IPS-18a (cell line): ENCODE data around the gene LZTR1.

Experiments used
- H3K27ac ChIP-seq: one replicate; pipeline ENCODE4 v1.5.1; 2013; ENCODE audit warnings: low read length
- H3K27me3 ChIP-seq: one replicate; pipeline ENCODE4 v1.6.1; 2013; ENCODE audit warnings: mild to moderate bottlenecking, low read length; ENCODE audit not compliant: control insufficient read depth, insufficient read depth
- H3K36me3 ChIP-seq: one replicate; pipeline ENCODE4 v1.6.1; 2013; ENCODE audit warnings: low read depth, low read length; ENCODE audit not compliant: control insufficient read depth
- H3K4me1 ChIP-seq: one replicate; pipeline ENCODE4 v1.6.1; 2013; ENCODE audit warnings: low read depth, low read length; ENCODE audit not compliant: control insufficient read depth
- H3K4me3 ChIP-seq: one replicate; pipeline ENCODE4 v1.5.1; 2013; ENCODE audit warnings: low read length
- H3K9ac ChIP-seq: one replicate; pipeline ENCODE4 v1.6.1; 2013; ENCODE audit warnings: mild to moderate bottlenecking, low read length, moderate library complexity
- H3K9me3 ChIP-seq: one replicate; pipeline ENCODE4 v1.6.1; 2013; ENCODE audit warnings: low read depth, low read length; ENCODE audit not compliant: control insufficient read depth

LZTR1 gene

DNA sequence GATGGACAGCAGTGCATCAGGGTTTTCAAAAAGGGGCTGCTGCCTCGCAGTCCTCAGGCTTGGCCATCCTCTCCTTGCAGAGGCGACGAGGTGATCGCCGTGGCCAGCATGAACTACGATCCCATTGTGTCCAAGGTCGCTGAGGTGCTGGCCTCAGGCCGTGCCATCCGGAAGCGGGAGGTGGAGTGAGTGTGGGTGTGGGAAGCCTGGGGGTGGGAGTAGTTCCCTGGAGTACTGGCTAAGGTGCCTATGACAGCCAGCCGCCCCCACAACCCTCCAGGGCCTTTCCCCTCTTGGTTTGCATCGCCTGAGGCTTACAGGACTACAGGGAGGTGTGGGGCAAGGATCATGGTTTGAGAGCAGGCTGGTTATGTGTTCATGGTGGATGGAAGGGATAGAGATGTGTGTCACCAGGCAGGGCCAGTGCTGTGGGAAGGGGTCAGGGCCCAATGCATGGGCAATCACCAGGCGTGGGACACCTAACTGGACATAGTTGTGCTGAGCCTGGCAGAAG lies 2.1 kb upstream of the LZTR1 start:
- Histone ChIP-seq H3K9me3 (peaks cover 7% of the 10 kb centered on the region), H3K4me3 (peak overlapping the region; percentile 46), H3K27me3 (peaks cover 13% of the 10 kb centered on the region), H3K36me3 (no peaks in the 10 kb centered on the region), H3K9ac (peak overlapping the region; percentile 11), H3K27ac (no peak overlapping the region), H3K4me1 (peaks cover 10% of the 10 kb centered on the region)

DNA sequence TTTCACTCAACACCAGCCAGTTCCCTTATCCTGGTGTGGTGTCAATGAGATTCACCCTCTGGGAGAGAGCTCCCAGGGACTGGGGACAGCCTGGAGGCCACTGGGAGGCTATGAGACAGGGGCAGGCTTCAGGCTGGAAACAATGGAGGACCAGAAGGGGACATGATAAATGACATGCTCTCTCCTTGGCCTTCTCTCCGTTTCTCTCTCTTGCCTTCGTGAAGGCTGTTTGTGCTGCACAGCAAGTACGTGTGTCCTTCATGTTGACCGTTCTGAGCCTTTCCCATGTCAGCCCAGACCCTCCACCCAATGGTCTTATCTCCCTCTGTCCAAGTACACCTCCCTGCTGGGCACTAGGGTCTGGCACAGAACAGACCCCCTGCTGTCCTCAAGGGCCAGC lies 1.6 kb upstream of the LZTR1 start:
- no peak overlapping the region for H3K4me3 ChIP-seq
- H3K4me1 ChIP-seq, result peaks cover 10% of the 10 kb centered on the region
- H3K27me3 ChIP-seq, result peaks cover 13% of the 10 kb centered on the region
- peaks cover 7% of the 10 kb centered on the region for H3K9me3 ChIP-seq
- no peak overlapping the region for H3K9ac ChIP-seq
- peaks cover under 1% of the 10 kb centered on the region for H3K36me3 ChIP-seq
- H3K27ac ChIP-seq, result no peak overlapping the region

DNA sequence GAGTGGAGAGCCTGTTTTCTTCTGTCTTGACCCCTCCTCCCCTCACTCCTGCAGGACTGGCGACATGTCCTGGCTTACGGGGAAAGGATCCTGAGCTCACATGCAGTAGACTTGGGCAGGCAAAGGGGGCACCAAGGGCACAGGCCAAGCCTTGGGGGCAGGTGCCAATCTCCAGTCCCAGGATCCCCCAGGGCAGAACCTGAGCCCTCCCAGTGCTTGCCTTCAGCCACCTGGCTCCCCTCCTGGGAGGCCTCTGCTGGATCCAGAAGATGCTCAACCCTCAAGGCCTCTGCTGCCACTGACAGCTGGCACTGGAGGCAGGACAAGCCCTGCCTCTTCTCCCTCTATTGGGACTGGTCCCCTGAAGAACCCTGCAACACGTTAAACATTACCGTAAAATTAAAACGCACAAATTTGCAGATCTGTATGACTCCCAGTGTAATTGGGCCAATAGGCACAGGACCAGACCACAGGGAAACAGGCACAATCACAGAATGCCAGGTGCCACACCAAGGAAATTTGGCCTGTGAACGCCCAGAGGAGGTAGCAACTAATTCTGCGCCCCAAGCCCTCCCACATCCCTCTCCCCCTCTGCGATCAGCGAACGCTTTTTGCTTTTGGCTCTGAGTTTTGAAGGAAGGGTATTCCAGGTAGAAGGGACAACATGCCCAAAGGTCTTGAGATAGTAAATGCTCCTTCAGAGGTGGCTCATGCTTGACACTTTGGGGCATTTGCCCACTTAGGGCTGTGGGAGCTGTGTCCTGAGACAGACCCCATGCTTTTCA lies 967 bp upstream of the LZTR1 start:
- peaks cover 7% of the 10 kb centered on the region for H3K9me3 ChIP-seq
- H3K4me1 ChIP-seq, result peaks cover 10% of the 10 kb centered on the region
- peaks cover 5% of the 10 kb centered on the region for H3K36me3 ChIP-seq
- peak overlapping the region; percentile 30 for H3K27ac ChIP-seq
- H3K9ac ChIP-seq, result peak overlapping the region; percentile 75
- peaks cover 13% of the 10 kb centered on the region for H3K27me3 ChIP-seq
- H3K4me3 ChIP-seq, result peak overlapping the region; percentile 79

GRCh38 chr22:20982563-20982882 lies 426 bp downstream of the LZTR1 start:
- H3K27ac ChIP-seq, result no peak overlapping the region

GRCh38 chr22:20983081-20983771 lies 1.1 kb downstream of the LZTR1 start:
- no peak overlapping the region for H3K27ac ChIP-seq
- H3K9me3 ChIP-seq, result peaks cover 6% of the 10 kb centered on the region
- H3K4me3 ChIP-seq, result peak overlapping the region; percentile 79
- H3K36me3 ChIP-seq, result peaks cover 5% of the 10 kb centered on the region
- peaks cover 12% of the 10 kb centered on the region for H3K27me3 ChIP-seq
- peaks cover 10% of the 10 kb centered on the region for H3K4me1 ChIP-seq
- no peak overlapping the region for H3K9ac ChIP-seq

More at GRCh38 chr22:20982563-20982882, 426 bp downstream of the LZTR1 start:
- Histone ChIP-seq H3K4me1 (peaks cover 10% of the 10 kb centered on the region), H3K36me3 (peaks cover 5% of the 10 kb centered on the region), H3K9ac (peak overlapping the region; percentile 75), H3K9me3 (peaks cover 7% of the 10 kb centered on the region), H3K4me3 (peak overlapping the region; percentile 79), H3K27me3 (peaks cover 13% of the 10 kb centered on the region)

DNA sequence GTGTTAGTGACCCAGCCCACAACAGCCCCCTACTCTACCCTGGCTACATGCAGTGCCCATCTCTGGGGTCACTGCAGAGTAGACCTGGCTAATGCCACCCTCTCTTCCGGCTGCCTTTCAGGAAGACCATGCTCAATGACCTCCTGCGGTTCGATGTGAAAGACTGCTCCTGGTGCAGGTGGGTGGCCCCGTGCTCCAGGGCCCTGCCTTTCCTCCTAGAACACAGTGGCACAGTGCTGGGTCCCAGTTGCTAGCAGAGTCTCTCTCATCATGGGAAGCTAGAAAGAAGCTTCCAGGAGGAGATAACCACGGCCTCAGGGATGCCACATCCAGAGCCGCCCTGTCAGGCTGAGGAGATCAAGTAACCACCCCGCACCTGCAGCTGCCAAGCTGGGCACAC lies 3.6 kb downstream of the LZTR1 start:
- H3K4me3 ChIP-seq, result no peak overlapping the region
- H3K36me3 ChIP-seq, result peaks cover 5% of the 10 kb centered on the region
- no peak overlapping the region for H3K27ac ChIP-seq
- H3K9ac ChIP-seq, result no peak overlapping the region
- H3K27me3 ChIP-seq, result no peaks in the 10 kb centered on the region
- no peaks in the 10 kb centered on the region for H3K9me3 ChIP-seq
- H3K4me1 ChIP-seq, result peaks cover 10% of the 10 kb centered on the region

DNA sequence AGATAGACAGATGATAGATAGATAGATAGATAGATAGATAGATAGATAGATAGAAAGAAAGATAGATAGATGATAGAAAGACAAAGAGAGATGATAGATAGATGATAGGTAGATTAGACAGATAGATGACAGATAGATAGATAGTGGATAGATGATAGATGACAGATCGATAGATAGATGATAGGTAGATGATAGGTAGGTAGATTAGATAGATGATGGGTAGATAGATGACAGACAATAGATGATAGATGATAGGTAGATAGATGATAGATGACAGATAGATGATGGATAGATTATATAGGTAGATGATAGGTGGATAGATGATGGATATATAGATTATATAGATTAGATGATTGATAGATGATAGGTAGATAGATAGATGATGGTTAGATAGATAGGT lies 4.3 kb downstream of the LZTR1 start:
- no peaks in the 10 kb centered on the region for H3K27me3 ChIP-seq
- peaks cover 5% of the 10 kb centered on the region for H3K36me3 ChIP-seq
- H3K27ac ChIP-seq, result no peak overlapping the region
- H3K9ac ChIP-seq, result no peak overlapping the region
- no peak overlapping the region for H3K4me3 ChIP-seq
- H3K9me3 ChIP-seq, result no peaks in the 10 kb centered on the region
- H3K4me1 ChIP-seq, result peaks cover 7% of the 10 kb centered on the region

DNA sequence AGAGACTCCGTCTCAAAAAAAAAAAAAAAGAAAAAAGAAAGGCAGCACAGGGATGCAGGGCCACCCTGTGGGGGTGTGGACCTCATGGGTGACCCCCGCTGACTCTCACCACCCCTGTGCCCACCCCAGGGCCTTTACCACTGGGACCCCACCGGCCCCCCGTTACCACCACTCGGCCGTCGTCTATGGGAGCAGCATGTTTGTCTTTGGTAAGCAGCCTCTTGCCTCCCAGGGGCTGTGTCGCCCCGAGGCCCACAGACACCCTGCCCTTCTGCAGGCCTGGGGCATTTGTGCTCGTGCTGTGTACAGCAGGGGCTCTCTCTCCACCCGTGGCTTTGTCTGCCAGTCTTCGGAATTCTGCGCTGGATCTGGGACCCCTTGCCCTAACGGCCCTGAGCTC lies 5.3 kb downstream of the LZTR1 start:
- no peak overlapping the region for H3K27ac ChIP-seq
- no peak overlapping the region for H3K9ac ChIP-seq
- H3K27me3 ChIP-seq, result no peaks in the 10 kb centered on the region
- H3K36me3 ChIP-seq, result peaks cover 5% of the 10 kb centered on the region
- no peaks in the 10 kb centered on the region for H3K9me3 ChIP-seq
- peaks cover 4% of the 10 kb centered on the region for H3K4me1 ChIP-seq
- H3K4me3 ChIP-seq, result no peak overlapping the region

DNA sequence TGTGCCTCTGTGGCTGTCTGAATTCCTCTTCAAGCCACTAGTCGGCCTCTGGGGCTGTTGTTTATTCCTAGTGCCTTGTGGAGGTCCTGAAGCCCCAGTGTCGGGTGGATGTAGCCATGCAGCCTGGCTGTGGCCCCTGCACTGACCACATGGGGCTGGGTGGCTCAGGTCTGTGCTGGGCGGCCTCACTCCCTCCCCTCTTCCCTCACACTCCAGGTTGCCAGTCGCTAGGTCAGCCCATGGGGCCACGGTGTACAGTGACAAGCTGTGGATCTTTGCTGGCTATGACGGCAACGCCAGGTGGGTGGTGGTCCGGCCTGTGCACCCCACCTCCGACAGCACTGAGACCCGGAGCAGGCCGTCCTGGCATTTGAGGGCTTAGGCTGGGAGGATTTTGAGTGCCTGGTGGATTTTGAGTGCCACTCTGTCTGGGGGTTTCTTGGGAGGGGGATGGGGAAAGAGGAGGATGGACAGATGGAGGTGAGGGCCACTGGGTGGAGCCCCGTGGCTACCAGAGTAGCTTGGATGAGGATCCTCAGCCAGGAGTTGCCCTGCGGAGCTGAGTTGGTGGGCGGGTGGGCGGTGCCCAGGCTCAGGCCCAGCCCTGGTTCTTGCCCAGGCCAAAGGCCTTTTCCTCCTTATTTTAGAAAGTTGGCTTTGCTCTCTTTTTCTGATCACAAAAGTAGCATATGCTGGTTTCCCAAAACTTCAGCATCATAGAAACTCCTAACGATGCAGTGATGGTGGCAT lies 6.7 kb downstream of the LZTR1 start:
- Histone ChIP-seq H3K4me3 (no peak overlapping the region), H3K27ac (no peak overlapping the region), H3K36me3 (peaks cover 8% of the 10 kb centered on the region), H3K4me1 (no peaks in the 10 kb centered on the region), H3K27me3 (no peaks in the 10 kb centered on the region), H3K9me3 (no peaks in the 10 kb centered on the region), H3K9ac (no peak overlapping the region)

GRCh38 chr22:20989323-20990138 lies 7.4 kb downstream of the LZTR1 start:
- H3K4me1 ChIP-seq, result no peaks in the 10 kb centered on the region
- H3K9me3 ChIP-seq, result no peaks in the 10 kb centered on the region
- H3K9ac ChIP-seq, result no peak overlapping the region
- H3K36me3 ChIP-seq, result peaks cover 8% of the 10 kb centered on the region
- H3K27me3 ChIP-seq, result no peaks in the 10 kb centered on the region
- H3K27ac ChIP-seq, result no peak overlapping the region
- no peak overlapping the region for H3K4me3 ChIP-seq
